Embryonic facial prominence (tissue), 1 donor: ENCODE data around the gene SHLD2.
"Not testable (repeated sequence)": the region's sequence is repeated elsewhere in the genome, so short reads cannot be mapped to it uniquely, and the experiment has no call there.

Experiments used
- DNase-seq: peaks from one replicate; pipeline ENCODE4 v3.0.0-alpha.2; 2016; ENCODE audit errors: extremely low spot score

The SHLD2 gene

DNA sequence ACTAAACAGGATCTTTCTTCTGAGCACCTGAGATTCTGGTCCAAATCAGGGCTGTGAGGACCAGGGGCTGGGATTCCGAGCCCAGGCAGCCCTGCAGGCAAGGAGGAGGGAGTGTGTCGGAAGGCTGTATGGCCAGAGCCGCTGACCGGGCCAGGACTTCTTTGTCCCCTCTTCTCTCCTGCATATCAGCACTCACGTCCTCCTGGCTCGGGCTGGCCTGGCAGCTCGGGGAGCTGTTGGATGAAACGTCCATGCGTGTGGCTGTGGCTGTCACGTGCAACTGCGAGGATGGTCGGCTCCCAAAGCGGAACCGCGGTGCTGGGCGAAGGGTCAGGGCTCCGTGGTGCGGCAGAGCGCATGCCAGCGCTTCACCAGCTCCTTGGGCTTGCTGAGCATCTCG is 118.8 kb downstream of the SHLD2 start:
- not testable (repeated sequence) for DNase-seq

GRCh38 chr10:87216120-87216519 is 121.1 kb downstream of the SHLD2 start:
- DNase-seq = not testable (repeated sequence)

- DNase-seq = not testable (repeated sequence)
Observed at GRCh38 chr10:87219370-87219769, 124.4 kb downstream of the SHLD2 start.

GRCh38 chr10:87222789-87223188 is 127.8 kb downstream of the SHLD2 start:
- not testable (repeated sequence) for DNase-seq

GRCh38 chr10:87225148-87225547 is 130.1 kb downstream of the SHLD2 start, which contains the start of gene NUTM2A:
Gene NUTM2A (plus strand): TSS chr10:87225448. CDS start chr10:87225831, 383 bp downstream.
- DNase-seq = not testable (repeated sequence)

DNA sequence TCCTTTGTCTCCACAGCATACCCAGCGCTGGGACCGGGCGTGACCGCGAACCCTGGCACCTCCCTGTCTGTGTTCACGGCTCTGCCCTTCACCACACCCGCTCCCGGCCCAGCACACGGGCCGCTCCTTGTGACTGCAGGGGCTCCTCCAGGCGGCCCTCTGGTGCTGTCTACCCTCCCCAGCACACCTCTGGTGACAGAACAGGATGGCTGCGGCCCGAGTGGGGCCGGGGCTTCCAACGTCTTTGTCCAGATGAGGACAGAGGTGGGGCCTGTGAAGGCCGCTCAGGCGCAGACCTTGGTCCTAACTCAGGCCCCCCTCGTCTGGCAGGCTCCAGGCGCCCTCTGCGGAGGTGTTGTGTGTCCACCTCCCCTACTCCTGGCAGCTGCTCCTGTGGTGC is 133.2 kb downstream of the SHLD2 start:
- DNase-seq = not testable (repeated sequence)

GRCh38 chr10:87229211-87229610 is 134.2 kb downstream of the SHLD2 start:
- DNase-seq = not testable (repeated sequence)

GRCh38 chr10:87234854-87235253 is 139.8 kb downstream of the SHLD2 start:
- DNase-seq = not testable (repeated sequence)

DNA sequence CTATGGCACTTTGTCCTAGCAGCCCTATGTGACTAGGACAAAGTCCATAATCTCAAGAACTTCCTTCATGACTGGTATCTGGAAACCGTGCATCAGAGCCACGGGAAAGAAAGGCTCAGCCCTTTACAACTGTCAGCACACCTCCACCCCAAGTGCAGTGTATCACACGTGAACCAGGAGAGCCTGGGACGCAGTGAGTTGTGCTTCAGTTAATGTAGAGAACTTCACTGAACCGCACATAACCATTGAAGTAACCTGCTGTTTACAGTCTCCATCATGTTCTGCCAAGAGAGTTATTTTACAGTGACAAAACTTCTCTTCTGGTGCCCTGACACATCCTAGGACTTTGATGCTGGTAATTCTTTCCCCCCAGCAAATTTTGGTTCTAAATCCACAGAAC is 142.2 kb downstream of the SHLD2 start:
- DNase-seq = not testable (repeated sequence)

GRCh38 chr10:87239346-87239808 is 144.4 kb downstream of the SHLD2 start:
- DNase-seq = not testable (repeated sequence)
